ENCODE results near the gene ACADL. TPM values are rescaled to one million over a fixed set of nuclear protein-coding genes. Genes with fewer than 3 reads are reported as not detected.

Gene ACADL
- total RNA-seq, 1 donor from 2014 or later = 0.35 TPM

- Mint-ChIP-seq H3K27me3 (ENCODE audit: low read depth) (peaks cover 3% of the 10 kb centered on the region), H3K27ac (ENCODE audit: unreplicated experiment) (peak overlapping the region; percentile 98), H3K4me1 (peaks cover 28% of the 10 kb centered on the region), H3K9me3 (no peaks in the 10 kb centered on the region), H3K4me3 (peak overlapping the region; percentile 99), H3K36me3 (ENCODE audit: low read depth) (no peaks in the 10 kb centered on the region)
- peak; percentile 97 for DNase-seq (ENCODE audit: low read depth, low spot score)
- no peak for TF ChIP-seq CTCF (conservative IDR thresholded peaks at IDR 0.05)
These were observed 54.6 kb downstream of the ACADL start for GRCh38 chr2:210170446-210171303.

GRCh38 chr2:210170196-210170445, 55.1 kb downstream of the ACADL start:
- no peak for DNase-seq (ENCODE audit: low read depth, low spot score)
- Mint-ChIP-seq H3K27ac (ENCODE audit: unreplicated experiment) (peak overlapping the region; percentile 98), H3K4me1 (peaks cover 28% of the 10 kb centered on the region), H3K4me3 (peak overlapping the region; percentile 99), H3K27me3 (ENCODE audit: low read depth) (peaks cover 3% of the 10 kb centered on the region), H3K9me3 (no peaks in the 10 kb centered on the region), H3K36me3 (ENCODE audit: low read depth) (no peaks in the 10 kb centered on the region)
- no peak for TF ChIP-seq CTCF (conservative IDR thresholded peaks at IDR 0.05)

- peaks cover 3% of the 10 kb centered on the region for H3K27me3 Mint-ChIP-seq (ENCODE audit: low read depth)
- H3K4me3 Mint-ChIP-seq = peak overlapping the region; percentile 99
- no peaks in the 10 kb centered on the region for H3K36me3 Mint-ChIP-seq (ENCODE audit: low read depth)
- DNase-seq (ENCODE audit: low read depth, low spot score) = no peak
- peaks cover 28% of the 10 kb centered on the region for H3K4me1 Mint-ChIP-seq
- no peak for TF ChIP-seq CTCF (conservative IDR thresholded peaks at IDR 0.05)
- no peaks in the 10 kb centered on the region for H3K9me3 Mint-ChIP-seq
- H3K27ac Mint-ChIP-seq (ENCODE audit: unreplicated experiment) = peak overlapping the region; percentile 98
These were observed 55.6 kb downstream of the ACADL start for GRCh38 chr2:210169516-210170195.

- no peaks in the 10 kb centered on the region for H3K36me3 Mint-ChIP-seq (ENCODE audit: low read depth)
- no peak overlapping the region for H3K4me3 Mint-ChIP-seq
- no peaks in the 10 kb centered on the region for H3K9me3 Mint-ChIP-seq
- peaks cover 30% of the 10 kb centered on the region for H3K4me1 Mint-ChIP-seq
- H3K27ac Mint-ChIP-seq (ENCODE audit: unreplicated experiment) = no peak overlapping the region
- no peak for TF ChIP-seq CTCF (conservative IDR thresholded peaks at IDR 0.05)
- no peak for DNase-seq (ENCODE audit: low read depth, low spot score)
- no peaks in the 10 kb centered on the region for H3K27me3 Mint-ChIP-seq (ENCODE audit: low read depth)
These were observed 58.0 kb downstream of the ACADL start for GRCh38 chr2:210167227-210167626.

- no peak for DNase-seq (ENCODE audit: low read depth, low spot score)
- H3K9me3 Mint-ChIP-seq = no peaks in the 10 kb centered on the region
- H3K27ac Mint-ChIP-seq (ENCODE audit: unreplicated experiment) = no peak overlapping the region
- H3K27me3 Mint-ChIP-seq (ENCODE audit: low read depth) = no peaks in the 10 kb centered on the region
- H3K4me3 Mint-ChIP-seq = no peak overlapping the region
- no peaks in the 10 kb centered on the region for H3K36me3 Mint-ChIP-seq (ENCODE audit: low read depth)
- peaks cover 3% of the 10 kb centered on the region for H3K4me1 Mint-ChIP-seq
- no peak for TF ChIP-seq CTCF (conservative IDR thresholded peaks at IDR 0.05)
These were observed 62.7 kb downstream of the ACADL start for GRCh38 chr2:210162466-210163124.

All from neural crest cell (in vitro differentiated cells).